Measurements from ENCODE around the gene MUC22. TPM values are rescaled to one million over a fixed set of nuclear protein-coding genes. Genes with fewer than 3 reads are reported as not detected.
"Not testable (repeated sequence)": the region's sequence is repeated elsewhere in the genome, so short reads cannot be mapped to it uniquely, and the experiment has no call there.

Gene MUC22
- total RNA-seq, 1 donor from 2014 or later, result 0.22 TPM

DNA sequence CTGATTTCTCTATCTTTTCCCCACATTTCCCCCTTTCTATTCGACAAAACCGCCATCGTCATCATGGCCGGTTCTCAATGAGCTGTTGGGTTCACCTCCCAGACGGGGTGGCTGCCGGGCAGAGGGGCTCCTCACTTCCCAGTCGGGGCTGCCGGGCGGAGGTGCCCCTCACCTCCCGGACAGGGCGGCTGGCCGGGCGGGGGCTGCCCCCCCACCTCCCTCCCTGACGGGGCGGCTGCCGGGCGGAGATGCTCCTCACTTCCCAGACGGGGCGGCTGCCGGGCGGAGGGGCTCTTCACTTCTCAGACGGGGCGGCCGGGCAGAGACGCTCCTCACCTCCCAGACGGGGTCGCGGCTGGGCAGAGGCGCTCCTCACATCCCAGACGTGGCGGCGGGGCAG lies 56.8 kb downstream of the MUC22 start:
- ATAC-seq; intact Hi-C loops (cut with micrococcal nuclease); DNase-seq: not testable (repeated sequence)

DNA sequence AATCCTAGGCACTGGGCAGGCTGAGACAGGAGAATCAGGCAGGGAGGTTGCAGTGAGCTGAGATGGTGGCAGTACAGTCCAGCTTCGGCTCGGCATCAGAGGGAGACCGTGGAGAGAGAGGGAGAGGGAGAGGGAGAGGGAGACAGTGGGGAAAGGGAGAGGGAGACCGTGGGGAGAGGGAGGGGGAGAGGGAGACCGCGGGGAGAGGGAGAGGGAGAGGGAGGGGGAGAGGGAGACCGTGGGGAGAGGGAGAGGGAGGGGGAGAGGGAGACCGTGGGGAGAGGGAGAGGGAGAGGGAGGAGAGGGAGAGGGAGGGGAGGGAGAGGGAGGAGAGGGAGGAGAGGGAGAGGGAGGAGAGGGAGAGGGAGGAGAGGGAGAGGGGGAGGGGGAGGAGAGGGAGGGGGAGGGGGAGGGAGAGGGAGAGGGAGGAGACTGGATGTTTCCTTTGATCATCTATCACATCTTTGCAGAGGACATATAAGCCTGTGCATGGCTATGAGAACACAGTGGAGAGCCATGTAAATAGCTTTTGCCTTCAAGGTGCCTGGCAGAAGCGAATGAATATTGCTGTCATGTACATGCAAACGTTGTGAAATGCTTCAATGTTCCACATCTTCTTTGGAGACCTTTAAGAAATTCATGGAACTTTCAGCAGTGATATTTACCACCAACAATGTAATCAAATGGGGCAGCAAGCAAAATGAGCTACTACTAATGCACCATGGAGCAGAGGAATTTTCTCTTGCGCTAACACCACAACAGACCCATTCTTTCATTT lies 57.8 kb downstream of the MUC22 start:
- DNase-seq; intact Hi-C loops (cut with micrococcal nuclease); ATAC-seq: not testable (repeated sequence)

DNA sequence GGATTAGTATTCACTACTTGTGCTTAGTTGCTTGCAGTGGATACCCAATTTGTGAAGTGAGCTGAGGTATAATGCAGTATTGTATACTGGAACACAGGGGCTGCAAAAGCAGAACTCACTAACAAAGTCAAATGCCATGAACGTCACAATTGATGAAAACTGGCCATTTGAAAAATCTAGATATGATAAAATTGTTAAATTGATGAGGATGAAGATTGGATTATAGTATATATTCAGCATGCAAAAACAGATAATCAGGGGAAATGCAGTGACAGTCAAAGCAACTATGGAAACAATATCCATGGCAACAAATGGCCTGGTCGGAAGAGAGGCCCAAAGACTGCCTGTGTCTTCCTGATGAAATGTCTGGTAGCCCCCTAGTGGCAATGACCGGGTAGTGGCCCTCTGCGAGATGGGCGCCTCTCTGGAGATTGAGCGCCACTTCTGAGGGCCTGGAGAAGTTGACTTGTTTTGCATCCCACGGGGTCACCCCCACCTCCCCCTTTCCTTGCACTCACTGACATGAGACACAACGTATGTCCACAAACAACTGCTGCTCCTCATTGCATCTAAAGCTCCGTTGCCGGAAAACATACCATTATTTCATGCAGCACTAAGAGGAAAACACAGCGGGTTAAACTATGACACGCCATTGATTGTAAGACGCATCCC lies 58.5 kb downstream of the MUC22 start:
- DNase-seq, result peak; percentile 82
- ATAC-seq, result peak; percentile 90
- intact Hi-C loops (cut with micrococcal nuclease), result no loop called here

DNA sequence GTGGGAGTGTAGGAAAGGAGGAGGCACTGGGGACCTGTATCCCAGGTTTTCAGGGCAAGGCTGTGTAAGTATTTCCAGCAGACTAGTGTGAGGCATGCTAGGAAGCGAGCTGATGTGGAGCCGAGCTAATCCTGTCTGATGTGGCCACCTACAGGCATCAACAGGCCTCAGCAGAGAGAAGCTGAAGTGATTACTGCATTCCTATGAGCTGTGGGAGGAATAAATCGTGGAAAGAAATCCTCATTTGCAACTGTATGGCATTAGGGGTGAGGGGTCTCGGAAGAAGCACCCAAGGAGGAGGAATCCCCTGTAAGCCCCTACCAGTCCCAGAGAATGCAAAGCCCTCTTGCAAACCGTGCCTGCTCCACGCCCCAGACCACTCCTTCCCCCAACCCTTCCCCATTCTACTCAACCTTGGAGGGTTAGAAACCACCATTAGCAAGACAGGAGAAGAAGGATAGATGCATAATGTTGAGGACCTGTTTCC lies 60.5 kb downstream of the MUC22 start:
- ATAC-seq, result peak; percentile 92
- intact Hi-C loops (cut with micrococcal nuclease), result no loop called here
- peak; percentile 40 for DNase-seq

DNA sequence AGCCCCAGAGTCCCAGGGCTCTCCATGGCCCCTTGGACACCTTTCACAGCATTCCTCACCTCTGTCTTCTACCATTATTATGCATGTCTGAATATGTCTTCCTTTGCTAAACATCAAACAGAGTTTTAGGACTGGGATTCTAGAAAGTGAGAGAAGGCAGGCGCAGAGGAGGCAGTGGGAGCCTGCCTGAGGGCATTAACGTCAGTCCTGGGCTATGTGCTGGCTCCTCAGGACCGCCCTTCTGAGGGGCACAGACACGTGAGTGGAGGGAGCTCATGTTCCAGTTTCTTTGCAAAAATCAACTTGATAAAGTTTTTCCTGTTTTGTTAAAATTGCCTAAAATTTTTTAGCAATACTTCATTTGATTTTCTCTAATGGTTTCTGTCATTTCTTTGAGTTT lies 64.1 kb downstream of the MUC22 start:
- DNase-seq, result no peak
- ATAC-seq, result no peak
- intact Hi-C loops (cut with micrococcal nuclease), result no loop called here

DNA sequence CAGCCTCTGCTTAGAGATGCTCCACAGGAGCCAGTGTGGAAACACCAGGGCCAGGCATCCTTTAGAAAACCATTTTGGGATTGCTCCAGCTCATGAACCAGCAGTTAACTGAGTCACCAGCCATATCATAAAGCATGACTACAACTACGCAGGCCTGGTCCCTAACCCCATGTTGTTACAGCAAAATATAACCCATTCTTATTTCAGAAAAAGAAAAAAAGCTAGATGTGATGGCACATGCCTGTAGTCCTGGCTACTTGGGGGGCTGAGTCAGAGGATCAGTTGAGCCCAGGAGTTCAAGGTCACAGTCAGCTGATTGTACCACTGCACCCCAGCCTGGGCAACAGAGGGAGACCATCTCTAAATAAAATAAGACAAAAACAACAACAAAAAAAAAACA lies 65.3 kb downstream of the MUC22 start:
- no peak for DNase-seq
- ATAC-seq, result no peak
- intact Hi-C loops (cut with micrococcal nuclease), result no loop called here

DNA sequence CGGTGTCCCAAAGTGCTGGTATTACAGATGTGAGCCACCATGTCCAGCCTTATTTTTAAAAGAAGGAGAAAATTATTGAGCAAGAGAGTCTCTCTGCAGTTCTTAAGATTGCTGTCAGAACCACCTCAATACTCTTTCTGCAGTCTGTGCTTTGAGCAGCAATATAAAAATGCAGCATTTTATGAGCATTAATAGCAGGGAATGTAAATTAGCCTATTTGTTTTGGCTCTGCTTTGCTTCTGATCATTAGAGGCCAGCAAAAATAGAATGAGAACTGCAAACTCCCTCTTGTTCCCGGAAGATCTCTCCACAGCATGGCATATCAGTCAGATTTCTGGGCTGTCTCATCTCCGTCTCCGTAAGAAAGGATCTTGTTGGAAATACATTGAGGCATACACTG lies 66.3 kb downstream of the MUC22 start:
- intact Hi-C loops (cut with micrococcal nuclease), result no loop called here
- DNase-seq (no peak), ATAC-seq (no peak)

DNA sequence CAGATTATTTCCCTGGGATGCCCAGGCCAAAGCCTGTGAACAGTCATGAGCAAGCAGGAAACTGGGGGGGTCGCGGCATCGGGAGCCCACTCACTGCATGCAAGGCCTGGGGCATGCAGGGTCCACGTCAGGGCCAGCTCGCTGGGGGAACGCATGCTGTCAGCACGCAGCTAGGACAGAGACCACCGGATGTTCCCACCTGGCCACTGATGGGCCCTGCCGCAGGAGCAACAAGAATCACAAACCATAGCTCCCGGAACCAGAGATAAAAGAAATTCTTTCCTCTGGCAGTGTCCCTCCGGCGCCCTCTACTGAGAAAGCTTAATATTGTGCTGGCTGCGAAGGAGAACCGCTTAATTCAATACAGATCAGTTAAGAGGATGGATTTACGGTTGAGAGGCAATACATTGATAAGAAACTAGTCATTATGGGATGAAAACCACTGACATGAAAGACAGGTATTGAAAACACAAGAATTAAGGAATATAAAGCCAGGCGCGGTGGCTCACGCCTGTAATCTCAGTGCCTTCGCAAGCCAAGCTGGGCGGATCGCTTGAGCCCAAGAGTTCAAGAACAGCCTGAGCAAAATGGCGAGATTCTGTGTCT lies 69.5 kb downstream of the MUC22 start:
- DNase-seq, result peak; percentile 51
- intact Hi-C loops (cut with micrococcal nuclease), result loop anchor here (5.0 kb wide), 1 partner anchor 242 kb away; no protein-coding TSS in a partner anchor
- ATAC-seq, result peak; percentile 70

DNA sequence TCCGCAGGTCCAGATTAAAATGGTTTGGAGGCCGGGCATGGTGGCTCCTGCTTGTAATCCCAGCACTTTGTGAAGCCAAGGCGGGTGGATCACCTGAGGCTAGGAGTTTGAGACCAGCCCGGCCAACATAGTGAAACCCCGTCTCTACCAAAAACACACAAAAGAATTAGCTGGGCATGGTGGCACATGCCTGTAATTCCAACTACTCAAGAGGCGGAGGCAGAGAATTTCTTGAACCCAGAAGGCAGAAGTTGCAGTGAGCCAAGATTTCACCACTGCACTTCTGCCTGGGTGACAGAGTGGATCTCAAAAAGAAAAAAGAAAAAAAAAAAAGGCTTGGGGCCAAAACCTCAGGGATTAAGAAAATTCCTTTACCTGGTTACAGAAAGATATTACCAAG lies 71.6 kb downstream of the MUC22 start:
- no peak for ATAC-seq
- DNase-seq, result no peak
- intact Hi-C loops (cut with micrococcal nuclease), result loop anchor here (5.0 kb wide), 1 partner anchor 245 kb away; no protein-coding TSS in a partner anchor

DNA sequence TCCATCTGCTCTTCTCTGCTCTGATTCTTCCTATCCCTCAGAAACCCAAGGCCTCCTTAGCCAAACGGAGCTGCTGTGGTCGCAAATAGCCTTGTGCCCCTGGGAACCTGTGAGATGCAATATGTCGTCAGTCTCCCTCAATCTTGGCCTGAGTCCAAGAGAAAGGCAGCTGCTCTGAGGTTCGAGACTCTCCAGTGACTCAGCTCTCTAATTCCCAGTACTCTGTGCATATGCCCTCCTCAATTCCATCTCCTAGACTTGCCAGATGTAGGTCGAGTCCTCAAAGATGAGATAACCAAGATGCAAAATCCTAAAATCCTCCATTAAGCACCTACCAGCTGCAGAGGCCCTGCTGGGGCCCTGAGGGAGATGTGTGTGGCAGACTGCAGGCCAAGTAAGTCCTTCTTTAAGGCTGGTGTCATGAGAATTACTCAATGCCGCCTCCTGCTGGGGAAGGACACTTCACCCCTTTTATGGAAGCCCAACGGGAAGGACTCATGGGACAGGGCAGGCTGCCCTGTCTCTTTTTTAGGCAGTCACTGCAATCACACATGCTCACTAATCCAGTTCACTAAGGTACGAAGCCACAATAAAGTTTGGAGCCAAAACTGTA lies 73.6 kb downstream of the MUC22 start:
- ATAC-seq, result peak; percentile 51
- intact Hi-C loops (cut with micrococcal nuclease), result loop anchor here (5.0 kb wide), 1 partner anchor 247 kb away; no protein-coding TSS in a partner anchor
- DNase-seq, result no peak

Other genes with a start within 250 kb of the MUC22 start
- 25.7 TPM for gene DDR1, start 126.0 kb upstream of the MUC22 start, total RNA-seq
- gene GTF2H4, start 102.3 kb upstream of the MUC22 start, total RNA-seq, result 21.4 TPM
- gene VARS2, start 96.2 kb upstream of the MUC22 start, total RNA-seq, result 18.2 TPM
- gene SFTA2, start 78.3 kb upstream of the MUC22 start, total RNA-seq, result not detected
- gene MUCL3, start 69.5 kb upstream of the MUC22 start, total RNA-seq, result not detected
- not detected for gene MUC21, start 26.8 kb upstream of the MUC22 start, total RNA-seq
- gene C6orf15, start 102.1 kb downstream of the MUC22 start, total RNA-seq, result not detected
- gene PSORS1C1, start 104.3 kb downstream of the MUC22 start, total RNA-seq, result 1.5 TPM
- gene CDSN, start 110.0 kb downstream of the MUC22 start, total RNA-seq, result not detected
- gene PSORS1C2, start 128.6 kb downstream of the MUC22 start, total RNA-seq, result not detected
- 11.2 TPM for gene CCHCR1, start 147.3 kb downstream of the MUC22 start, total RNA-seq
- gene TCF19, start 148.1 kb downstream of the MUC22 start, total RNA-seq, result 5.6 TPM
- 0.67 TPM for gene POU5F1, start 160.2 kb downstream of the MUC22 start, total RNA-seq